Upper lobe of right lung (tissue), 1 donor: Measurements from ENCODE around the gene NIT2. TPM values are rescaled to one million over a fixed set of nuclear protein-coding genes. Genes with fewer than 3 reads are reported as not detected.

Experiments used
- ATAC-seq: fragments of 200-7000 bp; cut with Tn5 transposase; one replicate; pipeline ENCODE4 v1.9.1; 2020; ENCODE audit warnings: mild to moderate bottlenecking, moderate library complexity
- DNase-seq: peaks from one replicate; pipeline ENCODE4 v3.0.0-alpha.2; 2020
- H3K27ac ChIP-seq: fragments of 200-600 bp; one replicate; pipeline ENCODE4 v1.8.0; 2022
- H3K27me3 ChIP-seq: fragments of 200-600 bp; one replicate; pipeline ENCODE4 v1.8.0; 2022; ENCODE audit warnings: mild to moderate bottlenecking
- H3K36me3 ChIP-seq: fragments of 200-600 bp; one replicate; pipeline ENCODE4 v1.8.0; 2022
- H3K4me1 ChIP-seq: fragments of 200-600 bp; one replicate; pipeline ENCODE4 v1.8.0; 2022
- H3K4me3 ChIP-seq: fragments of 200-600 bp; one replicate; pipeline ENCODE4 v1.8.0; 2022; ENCODE audit warnings: mild to moderate bottlenecking
- H3K9me3 ChIP-seq: fragments of 200-600 bp; one replicate; pipeline ENCODE4 v1.8.0; 2022
- CTCF ChIP-seq: fragments of 200-600 bp; IDR thresholded peaks from one replicate; pipeline ENCODE4 v1.8.0; 2022; ENCODE audit warnings: antibody characterized with exemption
- intact Hi-C: fragments of 100-400 bp; cut with DNase I; formaldehyde crosslinking; loops from one replicate; pipeline ENCODE4 v1.11.0; 2022
- total RNA-seq: library from RNA; stranded (reverse); fragmentation: NEBNext Ultra II Directional; extraction: Animal tissue kit (Norgen Biotek cat#: 25700); gene quantifications from one replicate; pipeline ENCODE4 v1.2.1, GENCODE V29; 2021
- donor health status: DM: no; HTN: yes; CAD: no; lungs with severe emphysema.

NIT2 gene
- total RNA-seq, 1 donor from 2014 or later, result 31.1 TPM

GRCh38 chr3:100358413-100358812 lies 23.9 kb downstream of the NIT2 start:
- ATAC-seq (no peak), DNase-seq (no peak)
- intact Hi-C loops, result no loop called here

GRCh38 chr3:100359035-100359434 lies 24.5 kb downstream of the NIT2 start:
- H3K9me3 ChIP-seq, result no peaks in the 10 kb centered on the region
- ATAC-seq, result no peak
- no peak overlapping the region for H3K27ac ChIP-seq
- H3K4me1 ChIP-seq, result no peaks in the 10 kb centered on the region
- peaks cover 61% of the 10 kb centered on the region for H3K36me3 ChIP-seq
- intact Hi-C loops, result no loop called here
- TF ChIP-seq CTCF, result no peak
- H3K4me3 ChIP-seq, result no peak overlapping the region
- no peaks in the 10 kb centered on the region for H3K27me3 ChIP-seq
- no peak for DNase-seq

More at GRCh38 chr3:100358413-100358812, 23.9 kb downstream of the NIT2 start:
- Histone ChIP-seq H3K27ac (no peak overlapping the region), H3K9me3 (no peaks in the 10 kb centered on the region), H3K36me3 (peaks cover 66% of the 10 kb centered on the region), H3K27me3 (no peaks in the 10 kb centered on the region), H3K4me3 (no peak overlapping the region), H3K4me1 (no peaks in the 10 kb centered on the region)
- no peak for TF ChIP-seq CTCF

DNA sequence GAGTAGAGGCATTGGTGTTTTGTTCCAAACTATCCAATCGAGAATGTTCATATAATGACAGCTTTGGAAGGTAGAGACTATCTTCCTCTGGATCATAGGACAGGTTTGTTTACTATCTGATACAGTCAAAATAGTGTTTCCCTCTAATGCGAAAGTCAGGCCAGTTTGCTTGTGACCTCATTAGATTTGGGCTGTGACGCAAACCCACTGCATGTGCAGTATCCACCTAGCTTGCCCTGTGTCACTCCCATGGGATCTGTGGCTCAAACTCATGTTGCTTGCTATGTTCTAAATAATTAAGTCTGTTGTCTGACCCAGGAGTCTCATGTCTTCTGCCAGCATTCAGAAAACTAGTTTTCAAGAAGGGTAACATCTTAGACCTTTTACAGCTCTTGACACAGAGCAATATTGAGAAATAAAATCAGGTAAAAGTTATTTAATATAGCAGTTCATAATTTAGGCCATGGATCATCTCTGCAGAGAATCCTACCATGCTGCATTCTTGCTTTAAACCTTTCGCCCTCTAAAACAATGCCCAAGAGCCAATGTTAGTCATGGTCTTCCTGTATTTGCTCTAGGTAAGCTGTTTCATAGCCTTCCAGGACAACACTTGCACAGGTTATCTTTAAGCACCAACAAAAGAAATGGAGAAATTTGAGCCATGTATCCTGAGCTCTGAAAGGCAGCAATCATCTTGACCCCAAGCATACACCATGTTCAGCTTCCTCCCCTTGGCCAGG lies 26.4 kb downstream of the NIT2 start:
- ATAC-seq (no peak), DNase-seq (no peak)
- TF ChIP-seq CTCF, result no peak
- Histone ChIP-seq H3K4me3 (no peak overlapping the region), H3K9me3 (no peaks in the 10 kb centered on the region), H3K27me3 (no peaks in the 10 kb centered on the region), H3K4me1 (no peaks in the 10 kb centered on the region), H3K27ac (no peak overlapping the region), H3K36me3 (peaks cover 55% of the 10 kb centered on the region)
- intact Hi-C loops, result no loop called here

DNA sequence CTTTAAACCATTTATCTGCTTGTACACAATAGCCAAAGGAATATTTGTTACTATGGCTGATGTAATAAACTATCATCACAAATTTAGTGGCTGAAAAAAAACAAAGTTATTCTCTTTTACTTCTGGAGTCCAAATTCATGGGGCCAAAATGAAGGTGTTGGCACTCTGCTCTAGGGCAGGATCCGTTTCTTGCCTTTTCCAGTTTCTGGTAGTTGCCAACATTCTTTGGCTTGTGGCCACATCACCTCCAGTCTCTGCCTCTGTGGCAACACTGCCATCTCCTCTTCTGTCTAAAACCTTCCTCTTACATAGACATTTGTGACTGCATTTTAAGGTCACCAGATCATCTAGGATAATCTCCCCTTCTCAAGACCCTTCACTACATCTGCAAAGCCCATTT lies 27.3 kb downstream of the NIT2 start:
- Histone ChIP-seq H3K36me3 (peaks cover 56% of the 10 kb centered on the region), H3K4me1 (no peaks in the 10 kb centered on the region), H3K27ac (no peak overlapping the region), H3K4me3 (no peak overlapping the region), H3K9me3 (no peaks in the 10 kb centered on the region), H3K27me3 (no peaks in the 10 kb centered on the region)
- DNase-seq (no peak), ATAC-seq (no peak)
- TF ChIP-seq CTCF, result no peak
- intact Hi-C loops, result no loop called here

- no peaks in the 10 kb centered on the region for H3K27me3 ChIP-seq
- no peak overlapping the region for H3K27ac ChIP-seq
- intact Hi-C loops, result no loop called here
- no peak for DNase-seq
- TF ChIP-seq CTCF, result no peak
- ATAC-seq, result no peak
- peaks cover 67% of the 10 kb centered on the region for H3K36me3 ChIP-seq
- H3K9me3 ChIP-seq, result no peaks in the 10 kb centered on the region
- no peak overlapping the region for H3K4me3 ChIP-seq
- H3K4me1 ChIP-seq, result no peaks in the 10 kb centered on the region
Observed at GRCh38 chr3:100364421-100364820, 29.9 kb downstream of the NIT2 start.
